MM.1S (cell line): Measurements from ENCODE around the gene CLNK.

Experiments
- DNase-seq: peaks from one replicate; pipeline ENCODE4 v3.0.0-alpha.2; 2015
- H2AFZ ChIP-seq: fragments of 300-600 bp; sonication (generic); 2 replicates; pipeline ENCODE4 v1.6.0; 2016; ENCODE audit warnings: antibody characterized with exemption, low read length
- H3F3A ChIP-seq: fragments of 300-600 bp; sonication (generic); 2 replicates; pipeline ENCODE4 v1.6.1; 2016; ENCODE audit warnings: mild to moderate bottlenecking, antibody characterized with exemption, low read length, moderate library complexity, mixed read lengths; ENCODE audit not compliant: insufficient read depth
- H3K27ac ChIP-seq: fragments of 300-600 bp; sonication (generic); 2 replicates; pipeline ENCODE4 v1.5.1; 2016; ENCODE audit warnings: mild to moderate bottlenecking, low read length
- H3K27me3 ChIP-seq: fragments of 300-600 bp; sonication (generic); replicated peaks from 2 replicates; pipeline ENCODE4 v1.6.0; 2016; ENCODE audit warnings: low read length; ENCODE audit not compliant: insufficient read depth
- H3K36me3 ChIP-seq: fragments of 300-600 bp; sonication (generic); replicated peaks from 2 replicates; pipeline ENCODE4 v1.6.1; 2016; ENCODE audit warnings: mild to moderate bottlenecking, low read length, mixed read lengths; ENCODE audit not compliant: insufficient read depth
- H3K4me1 ChIP-seq: fragments of 300-600 bp; sonication (generic); 2 replicates; pipeline ENCODE4 v1.6.1; 2016; ENCODE audit warnings: low read length, mixed read lengths
- H3K4me2 ChIP-seq: fragments of 300-600 bp; sonication (generic); 2 replicates; pipeline ENCODE4 v1.6.0; 2016; ENCODE audit warnings: low read depth, low read length
- H3K4me3 ChIP-seq: fragments of 300-600 bp; sonication (generic); 2 replicates; pipeline ENCODE4 v1.5.1; 2016; ENCODE audit warnings: low read length, mixed read lengths
- H3K79me2 ChIP-seq: fragments of 300-600 bp; sonication (generic); 2 replicates; pipeline ENCODE4 v1.6.1; 2016; ENCODE audit warnings: mixed run types, low read length, mixed read lengths
- H3K9ac ChIP-seq: fragments of 300-600 bp; sonication (generic); 2 replicates; pipeline ENCODE4 v1.6.1; 2016; ENCODE audit warnings: low read length, mixed read lengths
- H3K9me2 ChIP-seq: fragments of 300-600 bp; sonication (generic); replicated peaks from 2 replicates; pipeline ENCODE4 v1.6.1; 2016; ENCODE audit warnings: mild to moderate bottlenecking, low read length, mixed read lengths; ENCODE audit not compliant: insufficient read depth
- H3K9me3 ChIP-seq: fragments of 300-600 bp; sonication (generic); replicated peaks from 2 replicates; pipeline ENCODE4 v1.6.1; 2016; ENCODE audit warnings: mild to moderate bottlenecking, low read length, mixed read lengths; ENCODE audit not compliant: insufficient read depth
- H4K20me1 ChIP-seq: fragments of 300-600 bp; sonication (generic); 2 replicates; pipeline ENCODE4 v1.6.1; 2016; ENCODE audit warnings: mild to moderate bottlenecking, low read length, moderate library complexity, mixed read lengths; ENCODE audit not compliant: insufficient read depth
- CTCF ChIP-seq: fragments of 300-600 bp; sonication (generic); IDR thresholded peaks from 2 replicates; pipeline ENCODE4 v1.5.1; 2016; ENCODE audit warnings: antibody characterized with exemption, low read length, mixed read lengths
- EZH2 ChIP-seq: fragments of 300-600 bp; sonication (generic); optimal IDR thresholded peaks from 2 replicates; pipeline ENCODE3; 2017; ENCODE audit warnings: low read depth, mild to moderate bottlenecking, antibody characterized with exemption, low read length, mixed read lengths
- EZH2phosphoT487 ChIP-seq: fragments of 300-600 bp; sonication (generic); IDR thresholded peaks from 2 replicates; pipeline ENCODE4 v1.6.1; 2018; ENCODE audit warnings: antibody characterized with exemption, low read length

Gene CLNK

DNA sequence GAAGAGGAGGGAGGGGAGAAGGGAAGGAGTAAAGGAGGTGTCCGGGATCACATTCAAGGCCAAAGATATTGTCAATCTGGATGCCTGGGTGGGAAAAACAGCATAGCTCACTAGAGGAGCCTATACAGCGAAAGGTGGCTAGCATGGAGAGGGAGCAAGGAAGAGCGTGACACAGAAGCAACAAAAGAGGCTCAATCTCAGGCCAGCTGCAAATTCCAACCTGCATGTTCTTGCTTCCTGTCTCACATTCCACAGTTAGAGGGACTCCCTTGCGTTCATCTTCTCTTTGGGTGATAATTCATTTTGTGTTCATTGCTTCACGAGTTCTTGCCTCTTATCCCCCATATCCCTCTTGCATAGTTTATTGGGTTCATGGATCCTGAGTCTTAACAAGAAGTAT lies 3.0 kb upstream of the CLNK start:
- Histone ChIP-seq H3K9me3 (no peaks in the 10 kb centered on the region), H3K4me3 (no peak overlapping the region), H3K79me2 (no peaks in the 10 kb centered on the region), H3K4me2 (no peak overlapping the region), H3K9me2 (no peaks in the 10 kb centered on the region), H2AFZ (no peak overlapping the region), H4K20me1 (no peaks in the 10 kb centered on the region), H3K36me3 (no peaks in the 10 kb centered on the region), H3K27me3 (no peaks in the 10 kb centered on the region), H3K27ac (no peak overlapping the region), H3F3A (no peaks in the 10 kb centered on the region), H3K9ac (no peak overlapping the region), H3K4me1 (peaks cover 10% of the 10 kb centered on the region)
- TF ChIP-seq EZH2 (no peak), EZH2phosphoT487 (no peak), CTCF (no peak)
- DNase-seq: no peak

GRCh38 chr4:10682397-10682796 lies 2.2 kb downstream of the CLNK start:
- H2AFZ ChIP-seq: no peak overlapping the region
- H3K27me3 ChIP-seq: no peaks in the 10 kb centered on the region
- no peaks in the 10 kb centered on the region for H3K36me3 ChIP-seq
- no peaks in the 10 kb centered on the region for H3K9me2 ChIP-seq
- H3K4me1 ChIP-seq: peaks cover 10% of the 10 kb centered on the region
- no peaks in the 10 kb centered on the region for H3K79me2 ChIP-seq
- no peaks in the 10 kb centered on the region for H3F3A ChIP-seq
- no peak for DNase-seq
- no peaks in the 10 kb centered on the region for H4K20me1 ChIP-seq
- H3K4me3 ChIP-seq: no peak overlapping the region
- H3K4me2 ChIP-seq: no peak overlapping the region
- H3K27ac ChIP-seq: no peak overlapping the region
- TF ChIP-seq EZH2phosphoT487 (no peak), CTCF (no peak), EZH2 (no peak)
- H3K9me3 ChIP-seq: no peaks in the 10 kb centered on the region
- no peak overlapping the region for H3K9ac ChIP-seq

GRCh38 chr4:10677796-10678497 lies 6.6 kb downstream of the CLNK start:
- H3K9ac ChIP-seq: no peak overlapping the region

DNA sequence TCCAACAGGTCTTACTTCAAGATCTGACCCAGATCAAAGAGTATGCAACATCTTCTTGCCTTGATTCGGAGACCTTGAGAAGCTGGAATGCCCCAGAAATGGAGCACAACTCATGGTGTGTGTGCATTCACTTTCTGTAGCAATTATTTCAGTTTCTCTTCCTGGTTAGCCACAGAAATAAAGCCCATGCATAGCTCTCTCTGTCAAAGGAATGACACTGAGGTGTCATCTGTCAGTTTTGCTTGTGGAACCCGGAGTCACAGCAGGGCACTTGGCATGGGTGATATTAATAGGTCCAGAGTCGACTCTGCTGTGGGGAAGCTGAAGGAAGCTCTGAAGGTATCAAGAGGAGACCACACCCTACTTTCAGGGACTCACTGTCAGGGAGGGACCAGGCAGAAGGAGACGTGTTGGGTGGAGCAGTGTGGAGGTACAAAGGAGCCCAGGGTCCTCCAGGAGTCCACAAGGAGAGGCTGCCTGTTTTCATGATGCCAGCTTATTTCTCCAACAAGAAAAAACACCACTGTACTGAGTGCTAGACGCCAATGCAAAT lies 10.7 kb downstream of the CLNK start:
- Histone ChIP-seq H3K9me3 (no peaks in the 10 kb centered on the region), H3K27me3 (no peaks in the 10 kb centered on the region), H3K27ac (peak overlapping the region; percentile 42; the same call in 1 of the 2 replicates), H3K36me3 (no peaks in the 10 kb centered on the region), H2AFZ (no peak overlapping the region), H3K79me2 (no peaks in the 10 kb centered on the region), H3K9me2 (no peaks in the 10 kb centered on the region), H3K4me1 (peaks cover 38% of the 10 kb centered on the region), H3K4me3 (no peak overlapping the region), H3K4me2 (peak overlapping the region; percentile 47; the same call in 1 of the 2 replicates), H3F3A (peaks cover 16% of the 10 kb centered on the region), H3K9ac (no peak overlapping the region), H4K20me1 (no peaks in the 10 kb centered on the region)
- DNase-seq: peak; percentile 89
- TF ChIP-seq CTCF (no peak), EZH2 (no peak), EZH2phosphoT487 (no peak)

More at GRCh38 chr4:10677796-10678497, 6.6 kb downstream of the CLNK start:
- H3F3A ChIP-seq: peaks cover 2% of the 10 kb centered on the region; the same call in 1 of the 2 replicates
- no peaks in the 10 kb centered on the region for H3K36me3 ChIP-seq
- no peaks in the 10 kb centered on the region for H3K9me2 ChIP-seq
- peaks cover 15% of the 10 kb centered on the region for H3K4me1 ChIP-seq
- no peak overlapping the region for H3K27ac ChIP-seq
- H3K4me2 ChIP-seq: no peak overlapping the region
- TF ChIP-seq EZH2phosphoT487 (no peak), EZH2 (no peak)
- no peak for DNase-seq
- H3K79me2 ChIP-seq: no peaks in the 10 kb centered on the region
- no peaks in the 10 kb centered on the region for H3K9me3 ChIP-seq
- no peak overlapping the region for H3K4me3 ChIP-seq
- H4K20me1 ChIP-seq: no peaks in the 10 kb centered on the region
- no peaks in the 10 kb centered on the region for H3K27me3 ChIP-seq
- no peak overlapping the region for H2AFZ ChIP-seq
